HG03025 (cell line): ENCODE data around the gene PPP2CA.
"Not testable (repeated sequence)": the region's sequence is repeated elsewhere in the genome, so short reads cannot be mapped to it uniquely, and the experiment has no call there.

ENCODE experiments used
- ATAC-seq: cut with Tn5 transposase; IDR thresholded peaks from one replicate; pipeline ENCODE4 v1.9.1; 2021; ENCODE audit warnings: mild to moderate bottlenecking, moderate library complexity; ENCODE audit not compliant: unreplicated experiment, low FRiP score

Gene PPP2CA

DNA sequence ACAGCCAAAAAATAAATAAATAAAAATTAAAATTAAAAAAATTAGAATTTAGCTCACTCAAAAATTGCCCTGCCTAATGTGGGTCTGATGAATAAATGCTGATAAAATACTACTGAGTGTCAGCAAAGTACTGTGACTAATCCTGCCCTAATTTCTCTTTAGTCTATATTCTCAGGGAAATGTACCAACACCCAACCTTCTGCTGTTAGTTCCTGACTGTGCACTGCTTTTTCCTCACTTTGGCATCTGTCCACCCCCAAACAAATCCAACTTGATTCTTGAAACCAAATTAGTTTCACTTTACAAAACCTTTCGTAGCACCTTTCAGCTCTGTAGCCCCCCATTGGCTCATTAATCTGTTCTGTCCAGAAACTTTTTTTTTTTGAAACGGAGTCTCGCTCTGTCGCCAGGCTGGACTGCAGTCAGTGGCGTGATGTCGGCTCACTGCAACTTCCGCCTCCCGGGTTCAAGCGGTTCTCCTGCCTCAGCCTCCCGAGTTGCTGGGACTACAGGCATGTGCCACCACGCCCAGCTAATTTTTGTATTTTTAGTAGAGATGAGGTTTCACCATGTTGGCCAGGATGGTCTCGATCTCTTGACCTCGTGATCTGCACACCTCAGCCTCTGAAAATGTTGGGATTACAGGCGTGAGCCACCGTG lies 73.6 kb downstream of the PPP2CA start:
- ATAC-seq, result not testable (repeated sequence)

DNA sequence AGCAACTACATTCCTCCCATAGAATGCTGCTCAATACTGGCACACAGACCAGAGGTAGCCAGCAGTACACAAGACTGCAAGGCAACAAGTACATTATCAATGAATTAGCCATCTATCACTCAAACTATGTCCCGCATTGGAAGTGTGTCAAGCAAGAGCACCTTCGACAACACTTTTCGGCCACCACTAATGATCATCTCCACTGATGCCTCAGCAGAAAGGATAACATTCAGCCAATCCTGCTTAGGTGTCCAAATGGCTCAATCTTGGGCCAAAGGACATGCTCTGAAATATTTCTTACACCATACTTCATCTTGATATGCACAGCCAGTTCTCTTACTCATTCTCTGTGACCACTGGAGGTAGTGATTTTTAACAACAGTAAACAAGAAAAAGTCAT lies 74.2 kb downstream of the PPP2CA start:
- no peak for ATAC-seq

DNA sequence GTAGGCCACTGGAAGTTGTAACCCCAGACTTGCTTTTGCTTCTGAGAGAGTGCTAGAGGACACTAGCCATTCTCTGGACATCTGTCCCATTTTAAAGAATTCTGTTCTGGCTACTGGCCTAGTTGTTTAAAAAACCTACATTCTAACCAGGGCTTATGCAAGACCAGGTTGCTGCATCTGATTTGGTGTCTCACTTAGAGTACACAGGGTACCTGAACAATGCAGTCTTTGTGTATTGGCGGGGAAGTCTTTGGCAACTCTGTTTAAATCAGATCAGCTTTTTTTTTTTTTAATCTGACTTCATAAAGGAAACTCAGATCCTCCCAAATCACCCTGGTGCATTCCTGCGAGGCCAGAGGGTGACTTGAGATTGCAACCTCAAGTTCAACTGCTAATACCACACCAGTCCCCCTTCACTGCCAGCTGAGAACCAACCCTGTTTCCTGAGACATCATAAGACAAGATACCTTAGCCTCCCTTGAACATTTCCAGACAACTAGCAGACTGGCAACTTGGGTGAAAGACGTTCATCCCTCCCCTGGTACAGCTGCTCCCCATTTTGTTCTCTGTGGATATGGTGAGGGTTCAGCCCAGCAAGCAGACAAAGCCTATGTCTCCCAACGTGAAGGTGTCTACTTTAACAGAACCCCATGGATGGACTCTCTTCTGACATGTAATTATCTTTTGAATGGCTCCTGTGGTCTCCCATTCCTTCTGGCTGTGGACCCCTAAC lies 76.1 kb downstream of the PPP2CA start:
- ATAC-seq, result no peak

DNA sequence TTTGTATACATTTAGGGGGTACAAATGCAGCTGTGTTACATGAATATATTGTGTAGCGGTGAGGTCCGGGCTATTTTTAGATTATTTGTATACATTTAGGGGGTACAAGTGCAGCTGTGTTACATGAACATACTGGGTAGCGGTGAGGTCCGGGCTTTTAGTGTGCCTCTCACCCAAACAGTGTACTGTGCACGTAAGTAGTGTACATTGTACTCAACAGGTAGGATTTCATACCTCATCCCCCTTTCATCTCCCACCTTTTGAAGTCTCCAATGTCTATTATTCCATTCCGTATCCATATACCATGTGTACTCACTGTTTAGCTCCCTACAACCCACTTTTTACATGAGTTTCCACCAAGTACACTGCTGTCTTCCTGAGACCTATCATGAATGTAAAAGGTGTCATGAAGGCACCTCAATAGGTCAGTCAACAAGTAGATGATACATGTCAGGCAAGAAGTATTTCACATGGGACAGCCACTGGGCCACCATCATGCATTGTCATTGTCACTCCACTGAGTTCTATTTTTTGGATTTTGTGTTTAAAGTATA lies 76.8 kb downstream of the PPP2CA start:
- no peak for ATAC-seq

DNA sequence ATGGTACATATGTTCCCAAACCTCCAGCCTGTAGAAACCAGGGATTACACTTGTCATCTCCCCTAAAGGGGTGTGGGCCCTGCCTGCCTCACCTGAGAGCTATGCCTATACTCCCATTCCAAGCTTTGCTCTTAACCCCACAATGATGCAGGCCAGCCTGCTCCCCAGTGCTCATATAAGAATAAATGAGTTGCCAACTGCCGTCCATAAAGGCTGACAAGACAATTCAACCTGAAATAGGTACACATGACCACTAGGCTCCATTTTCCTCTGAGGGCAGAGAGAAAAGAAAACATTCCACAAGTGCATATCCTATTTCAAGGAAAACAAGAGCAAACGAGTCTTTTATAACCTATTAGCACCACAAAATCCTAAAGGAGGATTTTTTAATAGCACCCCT lies 77.6 kb downstream of the PPP2CA start:
- ATAC-seq, result no peak

DNA sequence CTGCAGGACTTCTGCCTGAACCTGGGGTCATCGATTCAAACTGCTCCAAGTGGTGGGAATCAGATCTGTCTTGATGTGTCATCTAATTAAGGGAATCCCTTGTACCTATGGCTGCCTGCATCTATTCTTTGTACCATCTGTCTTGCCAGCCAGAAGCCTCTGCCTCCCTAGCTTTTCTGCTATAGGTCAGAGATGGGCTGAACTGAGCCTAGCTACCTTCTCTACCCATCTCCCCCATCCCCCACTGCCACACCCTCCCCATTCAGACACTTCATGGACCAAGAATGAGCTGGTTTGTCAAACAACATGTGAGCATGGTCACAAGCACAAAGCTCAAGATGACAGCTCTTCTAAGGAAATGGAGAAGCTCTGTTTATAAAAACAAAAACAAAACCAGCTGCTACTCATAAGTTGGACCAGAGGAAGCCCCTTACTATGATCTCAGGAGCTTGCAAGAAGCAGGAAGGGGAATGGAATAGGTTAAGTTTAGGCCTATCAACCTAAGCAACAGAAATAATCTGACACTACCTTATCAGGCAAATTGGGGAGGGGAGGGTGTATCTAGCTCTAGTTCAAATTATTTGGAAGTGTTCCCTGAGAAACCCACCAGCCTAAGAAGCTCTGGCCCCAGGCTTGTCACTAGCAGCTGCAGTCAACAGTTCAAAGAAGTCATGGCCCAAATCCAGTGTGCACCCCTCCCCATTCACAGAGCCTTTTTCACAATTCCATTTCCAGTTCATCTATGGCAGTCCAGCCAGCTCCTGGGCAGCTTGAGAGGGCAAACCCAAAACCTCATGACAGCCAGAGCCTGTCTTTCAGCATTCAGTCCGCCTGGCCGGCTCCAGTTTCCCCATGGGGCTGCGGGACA lies 79.0 kb downstream of the PPP2CA start:
- ATAC-seq, result no peak

DNA sequence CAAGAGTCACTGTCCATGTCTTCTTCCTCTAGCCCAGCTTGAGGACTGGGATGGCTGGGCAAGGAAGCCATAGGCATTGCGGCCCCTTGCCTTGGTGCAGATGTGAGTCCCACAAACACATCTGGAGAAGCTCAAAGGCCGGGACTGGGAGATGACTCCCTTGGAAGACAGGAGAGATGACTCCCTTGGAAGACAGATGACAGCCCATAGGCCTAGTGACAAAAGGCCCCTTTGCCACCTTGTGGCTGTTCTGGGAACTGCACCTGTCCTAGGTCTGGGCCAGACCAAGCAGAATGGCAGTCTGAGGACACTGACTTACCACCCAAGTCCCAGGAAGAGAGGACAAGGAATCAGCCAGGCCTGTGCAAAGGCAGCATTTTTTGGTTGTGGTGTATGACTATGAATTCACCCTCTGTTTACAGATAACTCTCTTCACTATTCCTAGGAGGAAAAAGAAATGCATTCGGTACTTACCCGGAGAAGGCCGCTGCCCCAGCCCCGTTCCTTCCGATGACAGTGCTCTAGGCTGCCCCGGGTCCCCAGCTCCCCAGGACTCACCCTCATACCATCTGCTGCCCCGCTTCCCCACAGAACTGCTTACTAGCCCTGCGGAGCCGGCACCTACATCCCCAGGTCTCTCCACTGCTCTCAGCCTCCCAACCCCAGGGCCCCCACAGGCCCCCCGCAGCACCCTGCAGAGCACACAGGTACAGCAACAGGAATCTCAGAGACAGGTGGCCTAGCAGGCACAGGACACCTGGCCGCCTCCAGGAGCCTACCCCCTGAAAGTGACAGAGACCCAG lies 79.9 kb downstream of the PPP2CA start:
- ATAC-seq, result no peak

DNA sequence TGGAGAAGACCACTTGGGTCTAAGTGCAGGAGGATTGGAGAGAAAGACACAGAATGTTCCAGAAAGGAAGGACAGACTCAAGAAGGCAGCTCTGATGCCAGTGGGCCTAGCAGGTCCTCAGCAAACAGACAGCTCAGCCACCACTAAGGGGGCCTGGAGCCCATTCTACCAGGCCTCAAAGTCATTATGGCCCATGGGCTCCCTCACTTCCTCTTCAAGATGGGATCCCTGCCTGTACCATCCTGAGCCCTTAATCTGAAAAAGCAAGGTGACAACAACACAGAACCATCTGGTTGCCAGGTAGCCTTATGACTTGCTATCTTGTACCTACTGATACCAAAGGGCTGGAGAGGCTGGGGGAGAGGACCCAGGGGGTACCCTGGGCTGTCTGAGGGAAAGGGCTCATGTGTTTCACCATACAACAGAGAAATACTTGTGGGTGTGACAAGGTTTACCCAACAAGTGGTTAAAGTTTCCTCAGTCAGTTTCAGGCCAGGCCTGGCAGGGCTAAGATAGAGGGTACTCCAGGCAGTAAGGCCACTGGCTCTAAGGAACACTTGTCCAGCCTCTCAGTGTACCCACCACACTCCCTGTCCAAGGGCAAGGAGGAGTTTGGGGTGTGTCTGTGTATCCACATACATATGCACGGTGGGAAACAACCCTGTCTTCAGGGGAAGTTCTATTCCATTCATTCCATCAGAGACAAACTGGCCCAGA lies 80.7 kb downstream of the PPP2CA start:
- ATAC-seq, result no peak
